CD4-positive, alpha-beta T cell treated with Interleukin-1 beta for 1 hour (primary cell): ENCODE data around the gene DNAAF1.
"Not testable (repeated sequence)": the region's sequence is repeated elsewhere in the genome, so short reads cannot be mapped to it uniquely, and the experiment has no call there.

Source experiments
- DNase-seq, 2 donors: peaks; one replicate each; pipeline ENCODE4 v3.0.0-alpha.2; 2020 to 2022

DNAAF1 gene

DNA sequence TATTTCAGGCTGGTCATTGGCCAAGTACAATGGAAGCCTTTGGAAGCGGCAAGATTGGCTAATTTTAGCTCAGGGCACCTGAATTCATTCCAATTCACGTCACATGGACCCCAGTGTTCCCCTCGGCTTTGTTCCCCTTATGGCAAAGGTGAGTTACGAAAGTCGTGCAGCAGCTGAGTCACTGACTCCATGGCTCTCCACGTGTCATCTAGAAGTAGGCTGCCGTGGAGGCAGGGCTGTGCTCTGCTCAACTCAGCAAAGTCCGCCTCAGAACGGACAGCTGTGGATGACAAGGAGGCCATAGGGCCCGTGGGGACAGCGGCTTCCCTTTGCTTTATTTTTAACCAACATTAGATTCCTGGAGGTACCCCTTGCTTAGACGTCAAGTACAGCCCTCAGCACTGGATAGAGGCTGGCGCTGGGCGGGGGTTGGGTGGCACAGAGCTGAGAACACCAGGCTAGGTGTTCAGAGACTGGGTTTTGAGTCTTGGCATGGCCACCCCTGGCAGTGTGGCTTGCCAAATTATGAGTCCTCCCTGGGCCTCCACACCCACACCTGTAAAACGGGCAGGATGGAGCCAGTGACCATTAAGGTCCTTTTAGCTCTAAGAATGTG is 69.5 kb downstream of the DNAAF1 start:
- no peak for DNase-seq

DNA sequence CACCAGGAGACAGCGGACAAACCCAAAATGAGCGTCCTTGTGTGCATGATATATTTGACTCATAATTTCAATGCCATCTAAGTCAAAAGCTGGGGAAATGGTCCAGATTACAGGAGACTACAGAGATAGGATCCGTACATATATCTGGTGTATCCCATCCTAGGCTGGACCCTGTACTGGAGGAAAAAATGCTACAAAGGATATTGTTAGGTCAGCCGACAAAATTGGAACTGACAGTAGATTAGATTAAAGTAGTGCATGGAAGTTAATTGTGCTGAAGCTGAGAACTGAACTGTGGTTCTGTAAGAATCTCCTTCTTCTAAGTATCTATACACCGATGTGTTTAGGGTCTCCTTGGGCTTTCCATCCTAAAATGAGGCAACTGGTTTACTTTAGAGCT is 70.4 kb downstream of the DNAAF1 start:
- DNase-seq = no peak

DNA sequence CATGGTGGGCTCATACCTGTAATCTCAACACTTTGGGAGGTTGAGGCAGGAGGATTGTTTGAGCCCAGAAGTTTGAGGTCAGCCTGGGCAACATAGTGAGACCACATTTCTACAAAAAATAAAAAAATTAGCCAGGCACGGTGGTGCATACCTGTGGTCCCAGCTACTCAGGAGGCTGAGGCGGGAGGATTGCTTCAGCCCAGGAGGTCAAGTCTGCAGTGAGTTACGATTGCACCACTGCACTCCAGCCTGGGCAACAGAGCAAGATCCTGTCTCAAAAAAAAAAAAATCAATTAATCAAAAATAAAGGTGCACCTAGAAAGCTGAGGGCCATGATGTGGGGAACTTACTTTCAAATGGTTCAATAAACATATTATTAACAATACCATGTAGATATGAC is 71.0 kb downstream of the DNAAF1 start:
- not testable (repeated sequence) for DNase-seq

DNA sequence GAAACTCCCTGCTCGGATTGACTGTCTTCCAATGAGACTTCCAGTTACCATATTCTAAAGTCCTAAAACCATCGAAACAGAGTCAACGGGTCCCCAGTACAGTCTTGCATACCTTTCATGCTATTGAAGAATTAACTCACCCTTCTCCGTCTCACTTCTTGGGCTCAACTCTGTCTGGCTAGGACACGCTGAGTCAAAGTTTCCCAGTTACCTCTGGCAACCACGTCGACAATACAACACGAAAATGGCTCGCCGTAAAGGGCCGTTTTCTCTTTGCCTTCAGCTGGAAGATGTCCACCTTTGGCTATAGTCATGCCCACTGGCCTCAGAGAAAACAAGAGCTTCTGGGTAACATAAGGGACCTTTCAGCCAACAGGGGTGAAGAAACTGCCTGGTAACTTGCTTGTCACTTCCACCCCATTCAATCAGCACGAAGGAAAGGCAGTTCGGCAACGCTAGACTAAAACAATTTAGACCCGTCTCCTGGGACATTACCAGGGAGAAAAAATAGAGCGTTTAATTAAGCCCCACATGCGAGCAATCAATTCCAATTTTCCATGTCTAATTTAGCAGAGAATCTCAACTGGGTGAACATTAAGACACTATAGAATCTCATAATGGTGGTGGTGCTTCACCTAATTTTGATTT is 73.2 kb downstream of the DNAAF1 start:
- no peak for DNase-seq

DNA sequence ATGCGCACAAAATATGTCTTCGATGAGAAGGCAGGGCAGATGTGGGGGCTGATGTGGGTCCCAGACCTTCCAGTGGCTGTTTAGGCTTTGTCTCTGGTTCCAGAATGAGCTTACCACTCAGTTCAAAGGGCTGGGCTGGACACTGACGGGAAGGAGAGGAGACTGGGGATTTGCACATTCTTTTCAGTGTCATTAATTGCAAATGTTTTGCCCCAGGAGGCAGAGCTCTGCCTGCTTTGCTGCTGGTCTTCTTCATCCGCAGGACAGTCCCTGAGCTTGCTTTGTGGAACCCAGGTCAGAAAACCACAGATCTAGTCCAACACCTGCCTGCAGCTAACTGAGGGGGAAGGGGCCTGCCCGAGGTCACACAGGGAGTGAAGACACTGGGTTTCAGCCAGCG is 73.8 kb downstream of the DNAAF1 start:
- DNase-seq = no peak

DNA sequence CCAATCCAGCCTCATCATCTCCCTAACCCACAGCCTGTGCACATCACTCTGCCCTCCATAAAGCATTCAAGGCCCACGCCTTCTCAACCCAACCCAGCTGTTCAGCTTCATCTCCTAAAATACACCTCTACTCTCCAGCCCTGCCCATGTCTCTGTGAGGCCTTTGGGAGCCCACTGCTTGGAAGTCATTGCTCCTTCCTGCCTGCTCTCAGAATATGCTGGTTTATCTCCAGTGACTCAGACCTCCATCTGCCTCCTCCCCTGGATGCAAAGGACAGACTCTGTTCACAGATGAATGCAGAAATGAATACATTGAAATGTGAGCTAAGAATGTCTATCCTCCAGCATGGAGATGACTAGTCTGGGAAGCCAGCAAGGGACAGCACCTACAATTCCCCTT is 75.7 kb downstream of the DNAAF1 start:
- DNase-seq = no peak

DNA sequence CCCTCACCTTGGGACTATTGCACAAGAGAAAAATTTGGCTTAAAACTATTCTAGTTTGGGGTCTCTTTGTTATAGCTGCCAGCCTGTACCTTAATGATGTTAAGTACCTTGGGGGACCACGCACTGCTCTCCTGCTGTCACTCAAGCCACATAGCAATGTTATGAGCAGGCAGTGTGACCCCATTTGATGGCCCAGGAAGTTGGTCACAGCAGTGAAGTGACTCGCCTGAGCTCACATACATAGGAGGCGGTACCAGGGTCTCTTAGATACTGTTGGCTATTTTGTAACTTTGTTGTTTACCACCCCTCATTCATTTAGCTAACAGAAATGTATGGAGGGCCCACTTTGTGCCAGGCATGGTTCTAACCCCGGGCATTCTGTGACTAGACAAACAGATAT is 78.3 kb downstream of the DNAAF1 start:
- no peak for DNase-seq

DNA sequence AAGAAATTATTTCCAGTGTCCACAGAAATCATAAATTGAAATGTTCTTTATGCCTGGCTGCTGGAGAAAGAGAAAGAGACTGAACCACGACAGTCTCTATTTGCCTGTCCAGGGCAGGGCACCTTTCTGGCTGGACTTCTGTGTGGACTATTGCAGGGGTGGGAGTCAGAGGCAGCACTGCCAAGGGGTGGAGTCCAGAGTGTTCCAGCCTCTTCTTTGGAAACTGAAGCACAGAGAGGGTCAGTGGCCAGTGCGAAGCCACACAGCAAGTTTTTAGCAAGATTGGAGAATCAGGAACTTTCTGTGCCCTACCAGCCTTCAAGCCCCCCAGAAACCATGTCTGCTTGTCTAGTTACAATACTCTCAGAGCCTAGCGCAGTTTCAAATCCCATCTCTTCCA is 79.4 kb downstream of the DNAAF1 start:
- no peak for DNase-seq

DNA sequence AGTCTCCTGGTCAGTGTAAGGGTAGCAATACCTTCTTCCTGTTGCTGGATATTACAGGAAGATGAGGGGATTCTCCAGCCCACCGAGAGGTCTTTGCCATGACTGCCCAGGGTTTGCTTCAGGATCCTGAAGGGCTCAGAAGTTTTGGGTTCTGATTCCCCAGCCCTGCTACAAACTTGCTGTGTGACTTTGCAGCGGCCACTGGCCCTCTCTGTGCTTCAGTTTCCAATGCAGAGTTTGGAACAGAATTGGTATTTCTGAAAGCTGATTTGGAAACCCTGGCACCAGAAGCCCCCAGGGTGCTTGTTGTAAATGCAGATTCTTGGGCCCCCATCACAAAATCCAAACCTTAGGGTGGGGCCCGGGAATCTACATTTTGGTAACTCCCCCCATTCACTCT is 80.0 kb downstream of the DNAAF1 start:
- DNase-seq = no peak

DNA sequence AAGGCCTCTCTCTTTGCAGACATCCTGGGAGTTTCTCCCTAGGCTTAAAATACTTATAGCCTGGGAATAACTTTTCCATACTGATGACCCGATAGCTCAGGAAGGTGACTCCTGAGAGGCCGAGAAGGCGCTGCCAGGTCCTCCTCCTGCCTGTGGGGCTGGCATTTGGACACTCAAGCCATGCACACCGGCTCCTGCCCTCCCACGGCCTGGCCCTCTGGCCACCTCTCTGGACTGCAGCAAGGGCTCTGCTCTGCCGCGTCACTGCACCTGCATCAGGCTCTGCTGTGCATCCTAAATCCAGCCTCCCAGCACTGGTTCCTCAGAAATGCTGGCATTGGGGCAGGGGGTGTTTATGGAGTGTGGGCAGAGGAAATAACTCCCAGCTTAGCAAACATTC is 80.5 kb downstream of the DNAAF1 start:
- no peak for DNase-seq

DNA sequence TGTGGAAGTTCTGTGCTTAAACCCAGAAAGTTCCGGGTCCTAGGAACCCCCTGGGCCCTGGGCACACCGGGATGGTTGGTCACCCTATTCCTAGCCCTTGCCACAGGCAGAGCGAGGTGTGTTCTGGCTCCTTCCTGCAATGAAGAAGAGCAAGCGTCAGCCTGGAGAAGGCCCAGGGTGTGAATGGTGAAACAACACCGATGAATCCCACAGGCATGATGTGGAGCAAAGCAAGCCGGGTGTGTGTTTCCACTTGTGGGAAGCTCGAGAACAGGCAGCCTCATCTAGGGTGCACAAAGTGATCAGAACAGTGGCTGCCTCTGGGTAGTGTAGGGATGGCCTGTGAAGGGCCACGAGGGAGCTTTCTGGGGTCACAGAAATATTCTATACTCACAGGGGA is 80.9 kb downstream of the DNAAF1 start:
- DNase-seq = no peak
